Activated CD4-positive, alpha-beta T cell treated with anti-CD3 and anti-CD28 coated beads, Interleukin-2, amount 50 U/mL, for 1 hour (primary cell): ENCODE results near the gene TSC22D4.
"Not testable (repeated sequence)": the region's sequence is repeated elsewhere in the genome, so short reads cannot be mapped to it uniquely, and the experiment has no call there.

Experiments
- DNase-seq: peaks from one replicate; pipeline ENCODE4 v3.0.0-alpha.2; 2020

TSC22D4 gene

DNA sequence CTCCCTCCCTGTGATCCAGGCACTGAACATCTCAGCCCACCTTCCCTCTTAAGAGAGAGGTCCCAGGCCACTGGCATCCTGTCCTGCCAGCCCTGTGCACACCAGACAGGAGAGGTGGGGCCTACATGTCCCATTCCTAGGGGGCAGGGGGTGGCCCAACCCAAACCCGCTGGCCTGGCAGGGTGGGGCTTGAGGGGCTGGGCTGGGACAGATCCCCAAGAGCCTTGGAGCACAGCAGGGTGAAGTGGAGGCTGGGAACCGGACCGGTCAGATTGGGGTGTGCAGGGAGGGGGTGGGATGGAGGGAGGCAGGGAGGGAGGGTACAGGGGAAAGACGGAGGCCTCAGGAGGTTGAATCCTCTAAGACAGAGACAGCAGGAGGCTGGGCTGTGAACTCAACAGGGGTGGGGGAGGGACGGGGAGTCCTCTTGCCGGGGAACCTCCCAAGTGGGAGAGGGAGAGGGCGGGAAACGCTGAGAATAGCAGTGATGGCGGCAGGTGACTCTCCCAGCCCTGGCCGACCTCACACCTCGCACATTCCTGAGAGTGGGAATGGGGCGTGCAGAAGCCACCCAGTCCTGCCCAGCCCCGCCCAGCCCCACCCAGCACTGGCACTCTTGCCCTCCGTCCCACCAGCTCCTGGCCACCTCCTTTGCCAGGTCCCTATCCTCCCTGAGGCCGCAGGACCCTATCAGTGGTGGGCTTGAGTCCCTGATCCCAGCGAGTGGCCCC lies 6.7 kb downstream of the TSC22D4 start:
- no peak for DNase-seq

DNA sequence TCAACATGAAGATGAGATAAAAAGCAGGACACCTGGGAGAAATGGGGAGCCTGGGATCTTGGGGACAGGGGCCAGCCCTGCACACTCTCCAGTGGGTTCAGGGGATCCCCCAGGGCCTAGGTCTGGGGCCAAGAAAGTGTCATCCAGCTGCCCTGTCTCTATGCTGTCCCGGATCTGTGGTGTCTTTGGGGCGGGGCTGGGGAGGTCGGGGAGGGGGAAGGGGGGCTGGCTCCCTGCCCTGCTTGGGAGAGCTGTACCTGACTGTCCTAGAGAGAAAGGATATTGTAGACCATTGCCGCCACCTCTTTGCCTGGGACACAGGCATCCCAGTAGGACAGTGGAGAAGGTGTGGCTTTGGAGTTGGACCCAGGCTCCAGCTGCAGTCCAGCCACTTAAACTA lies 8.0 kb downstream of the TSC22D4 start:
- no peak for DNase-seq

- peak; percentile 85 for DNase-seq
These were observed 9.6 kb downstream of the TSC22D4 start for GRCh38 chr7:100469227-100470044.

GRCh38 chr7:100467638-100468373 lies 11.2 kb downstream of the TSC22D4 start:
- DNase-seq = no peak

DNA sequence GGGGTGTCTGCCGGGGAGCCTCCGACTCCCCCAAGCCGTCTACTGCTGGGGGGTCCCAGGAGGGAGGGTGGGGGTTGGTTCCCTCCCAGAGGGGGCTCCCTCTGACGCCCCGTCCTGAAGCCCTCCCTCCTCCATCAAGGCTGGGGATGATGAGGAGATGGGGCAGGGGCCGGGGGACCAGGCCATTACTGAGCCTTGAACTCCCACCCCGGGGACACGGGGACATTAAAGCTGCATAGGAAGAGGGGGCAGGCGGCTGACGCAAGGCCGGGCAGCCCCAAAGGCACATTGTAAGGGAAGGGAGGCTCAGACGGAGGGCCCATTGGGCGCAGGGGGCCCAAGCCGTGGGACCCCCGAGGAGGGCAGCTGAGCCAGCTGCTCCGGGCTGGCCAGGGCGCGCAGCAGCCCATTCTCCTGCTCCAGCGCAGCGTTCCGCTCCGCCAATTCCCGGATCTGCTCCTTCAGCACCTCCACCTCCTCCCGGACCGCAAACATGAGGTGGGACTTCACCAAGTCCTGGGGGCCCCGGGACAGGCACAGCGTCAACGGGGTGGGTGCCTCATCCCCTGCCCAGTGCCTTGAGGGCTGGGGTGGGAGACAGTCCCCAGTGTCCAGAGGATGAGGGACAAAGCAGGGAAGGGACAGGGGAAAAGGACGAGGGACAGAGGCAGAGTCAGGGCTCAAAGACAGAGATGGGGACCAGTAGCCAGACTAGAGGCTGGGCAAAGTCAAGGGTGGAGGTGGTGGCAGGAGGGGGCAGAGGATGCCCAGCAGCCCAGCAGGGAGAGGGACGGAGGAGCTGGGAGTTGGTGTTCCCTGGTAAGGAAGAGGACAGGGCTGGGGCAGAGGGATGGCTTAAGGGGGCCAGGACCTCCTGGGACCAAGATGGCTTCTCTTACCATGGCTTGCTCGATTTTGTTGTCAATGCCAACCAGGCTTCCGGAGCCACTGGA lies 12.1 kb downstream of the TSC22D4 start:
- no peak for DNase-seq

DNA sequence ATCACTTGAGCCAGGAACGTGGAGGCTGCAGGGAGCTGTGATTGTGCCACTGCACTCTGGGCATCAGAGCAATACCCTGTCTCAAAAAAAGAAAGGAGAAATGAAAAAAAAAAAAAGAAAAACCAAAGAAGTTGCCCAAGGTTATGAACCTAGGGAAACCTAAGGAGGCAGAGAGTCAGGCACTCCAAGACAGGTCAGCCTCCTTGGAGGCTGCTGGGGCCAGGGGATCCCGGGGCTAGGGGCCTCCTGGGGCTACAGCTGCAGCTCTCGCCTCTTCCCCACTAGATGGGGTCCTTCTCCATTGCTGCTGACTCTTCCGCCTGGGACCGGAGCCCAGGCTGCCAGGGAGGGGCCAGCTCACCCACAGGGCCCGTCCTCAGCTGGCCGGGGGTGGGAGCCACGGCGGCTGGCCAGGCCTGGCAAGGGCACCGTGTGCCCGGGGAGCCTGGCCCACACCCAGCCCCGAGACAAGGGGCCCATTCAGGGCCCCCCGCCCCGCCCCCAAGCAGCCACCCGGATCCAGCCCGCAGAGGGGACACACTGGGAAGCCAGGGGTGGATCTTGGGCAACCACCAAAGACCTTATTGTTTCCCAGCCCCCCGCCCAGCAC lies 13.2 kb downstream of the TSC22D4 start:
- no peak for DNase-seq

DNA sequence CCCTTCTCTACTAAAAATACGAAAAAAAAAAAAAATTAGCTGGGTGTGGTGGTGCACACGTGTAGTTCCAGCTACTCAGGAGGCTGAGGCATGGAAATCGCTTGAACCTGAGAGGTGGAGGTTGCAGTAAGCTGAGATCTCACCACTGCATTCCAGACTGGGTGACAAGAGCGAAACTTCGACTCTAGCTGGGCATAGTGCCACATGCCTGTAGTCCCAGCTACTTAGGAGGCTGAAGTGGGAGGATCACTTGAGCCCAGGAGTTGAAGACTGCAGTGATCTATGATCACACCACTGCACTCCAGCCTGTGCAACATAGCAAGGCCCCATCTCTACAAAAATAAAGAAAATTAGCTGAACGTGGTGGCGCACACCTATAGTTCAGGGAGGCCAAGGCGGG lies 13.7 kb downstream of the TSC22D4 start:
- no peak for DNase-seq

- no peak for DNase-seq
These were observed 14.2 kb downstream of the TSC22D4 start for GRCh38 chr7:100464791-100465190.

GRCh38 chr7:100464210-100464660 lies 14.8 kb downstream of the TSC22D4 start, which contains the start of gene SPACDR:
TSS of gene SPACDR (minus strand) at chr7:100464260. CDS start at chr7:100464025, 235 bp downstream.
- DNase-seq = no peak

DNA sequence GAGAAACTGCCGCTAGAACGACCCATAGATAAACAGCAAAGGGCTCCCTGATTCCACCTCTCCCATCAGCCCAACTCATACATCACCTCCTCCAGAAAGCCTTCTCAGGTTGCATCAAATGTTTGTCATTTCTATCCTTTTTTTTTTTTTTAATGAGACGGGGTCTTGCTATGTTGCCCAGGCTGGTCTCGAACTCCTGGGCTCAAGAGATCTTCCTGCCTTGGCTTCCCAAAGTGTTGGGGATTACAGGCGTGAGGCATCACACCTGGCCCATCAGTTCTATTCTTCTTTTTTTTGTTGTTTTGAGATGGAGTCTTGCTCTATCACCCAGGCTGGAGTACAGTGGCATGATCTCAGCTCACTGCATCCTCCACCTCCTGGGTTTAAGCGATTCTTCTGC lies 22.0 kb downstream of the TSC22D4 start:
- DNase-seq = no peak

GRCh38 chr7:100456562-100456961 lies 22.5 kb downstream of the TSC22D4 start:
- no peak for DNase-seq

DNA sequence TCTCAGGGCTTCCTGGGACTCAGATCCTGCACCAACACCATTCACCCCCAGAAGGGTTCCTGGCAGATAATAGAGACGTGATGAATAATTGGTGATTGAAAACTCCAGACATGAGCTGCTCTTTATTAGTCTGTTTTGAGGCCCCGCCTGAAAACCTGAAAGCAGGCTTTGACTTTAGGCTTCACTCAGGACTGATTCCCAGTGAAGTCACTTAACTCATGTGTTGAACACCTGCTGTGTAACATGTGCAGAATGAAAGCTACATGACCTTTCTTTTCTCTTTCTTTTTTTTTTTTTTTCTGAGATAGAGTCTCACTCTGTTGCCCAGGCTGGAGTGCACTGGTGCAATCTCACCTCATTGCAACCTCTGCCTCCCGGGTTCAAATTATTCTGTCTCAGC lies 23.8 kb downstream of the TSC22D4 start:
- DNase-seq = no peak

GRCh38 chr7:100453854-100454253 lies 25.2 kb downstream of the TSC22D4 start:
- DNase-seq = not testable (repeated sequence)

DNA sequence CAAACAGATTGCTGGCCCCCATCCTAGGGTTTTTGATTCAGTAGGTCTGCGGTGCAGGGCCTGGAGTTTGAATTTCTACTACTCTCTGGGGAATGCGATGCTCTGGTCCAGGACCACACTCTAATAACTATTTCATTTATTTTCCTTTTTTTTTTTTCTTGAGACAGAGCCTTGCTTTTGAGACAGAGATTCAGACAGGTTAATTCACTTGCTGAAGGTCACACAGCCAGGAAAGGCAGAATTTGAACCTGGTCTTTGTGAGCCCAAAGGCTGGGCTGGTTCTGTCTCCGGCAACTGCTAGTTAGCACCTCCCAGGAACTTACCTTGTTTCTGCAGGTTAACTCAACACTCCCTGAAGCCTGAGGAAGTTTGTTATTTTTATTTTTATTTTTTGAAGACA lies 26.5 kb downstream of the TSC22D4 start:
- DNase-seq = no peak

- DNase-seq = no peak
These were observed 29.7 kb downstream of the TSC22D4 start for GRCh38 chr7:100449190-100449795.

- not testable (repeated sequence) for DNase-seq
These were observed 31.7 kb downstream of the TSC22D4 start for GRCh38 chr7:100447363-100447762.

GRCh38 chr7:100446040-100446439 lies 33.0 kb downstream of the TSC22D4 start:
- no peak for DNase-seq

DNA sequence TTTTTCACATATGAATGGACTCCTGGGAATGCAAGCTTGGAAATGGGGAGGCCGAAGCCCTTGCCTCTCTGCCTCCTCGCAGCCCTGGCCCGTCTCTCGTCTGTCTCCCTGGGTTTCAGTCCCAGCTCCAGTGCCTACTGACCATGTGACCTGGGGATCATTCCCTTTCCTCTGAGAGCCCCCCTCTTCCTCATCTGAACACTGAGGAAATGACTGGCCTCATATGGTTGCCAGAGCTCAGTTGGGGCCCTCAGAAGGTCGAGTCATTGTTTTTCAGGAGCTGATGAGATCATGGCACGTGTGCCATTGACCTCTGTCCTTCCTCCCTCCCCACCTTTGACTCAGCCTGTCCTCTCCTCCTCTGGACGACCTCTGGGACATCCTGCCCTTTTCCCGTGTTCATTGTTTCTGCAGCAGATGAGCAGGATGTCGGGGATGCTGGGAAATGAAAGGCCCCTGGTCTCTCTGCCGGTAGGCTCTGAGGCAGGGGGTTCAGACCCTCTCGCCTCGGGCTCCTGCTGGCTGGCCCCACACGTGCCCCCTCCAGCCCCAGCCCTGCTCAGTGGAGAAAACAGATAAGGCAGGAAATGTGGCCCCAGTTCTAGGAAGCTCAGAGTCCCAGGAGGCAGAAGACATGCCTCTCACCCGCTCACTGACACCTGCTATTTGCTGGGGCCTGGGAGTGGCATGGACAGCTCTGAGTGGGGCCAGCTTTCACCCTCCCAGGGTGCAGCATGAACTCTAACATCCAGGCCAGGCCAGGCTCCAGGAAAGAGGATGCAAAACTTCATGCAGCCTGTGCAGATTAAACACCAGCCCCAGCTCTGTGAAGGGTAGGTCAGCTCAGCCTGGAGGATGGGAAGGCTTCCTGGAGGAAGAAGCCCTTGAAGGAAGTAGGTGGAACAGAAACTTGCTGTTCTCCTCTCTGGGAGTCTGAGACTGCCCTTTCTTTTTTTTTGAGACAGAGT lies 34.4 kb downstream of the TSC22D4 start:
- no peak for DNase-seq

DNA sequence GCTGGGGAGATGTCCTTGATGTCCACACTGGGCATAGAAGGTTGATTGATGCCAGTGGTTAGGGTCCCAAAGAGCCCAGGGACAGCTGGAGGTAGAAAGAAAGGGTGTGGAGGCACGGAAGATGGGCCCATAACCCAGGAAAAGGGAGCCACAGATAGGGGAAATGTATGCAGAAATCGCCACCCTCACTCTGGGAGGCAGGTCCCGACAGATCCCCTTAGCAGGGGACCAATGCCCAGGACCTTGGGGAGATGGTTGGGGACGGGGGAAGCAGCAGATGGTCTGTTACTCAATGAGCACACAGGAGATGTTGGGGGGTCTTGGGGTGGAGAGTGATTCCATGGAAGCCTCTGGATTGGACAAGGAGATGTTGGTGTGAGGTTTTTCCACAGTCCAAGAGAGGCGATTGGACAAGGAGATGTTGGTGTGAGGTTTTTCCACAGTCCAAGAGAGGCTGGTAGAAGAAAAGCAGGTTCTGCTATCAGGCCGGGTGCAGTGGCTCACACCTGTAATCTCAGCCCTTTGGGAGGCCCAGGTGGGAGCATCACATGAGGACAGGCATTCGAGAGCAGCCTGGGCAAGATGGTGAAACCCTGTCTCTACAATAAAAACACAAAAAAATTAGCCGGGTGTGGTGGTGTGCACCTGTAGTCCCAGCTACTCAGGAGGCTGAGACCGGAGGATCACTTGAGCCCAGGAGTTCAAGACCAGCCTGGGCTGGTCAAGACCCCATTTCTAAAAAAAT lies 35.7 kb downstream of the TSC22D4 start:
- no peak for DNase-seq
